ENCODE results near the gene APBA1. TPM values are rescaled to one million over a fixed set of nuclear protein-coding genes. Genes with fewer than 3 reads are reported as not detected.

APBA1 gene
- under 0.01 TPM in 1 of 2 replicates, not detected in the other for total RNA-seq (2014; rRNA removed; shearing (Covaris generic); ENCODE audit: low replicate concordance)

DNA sequence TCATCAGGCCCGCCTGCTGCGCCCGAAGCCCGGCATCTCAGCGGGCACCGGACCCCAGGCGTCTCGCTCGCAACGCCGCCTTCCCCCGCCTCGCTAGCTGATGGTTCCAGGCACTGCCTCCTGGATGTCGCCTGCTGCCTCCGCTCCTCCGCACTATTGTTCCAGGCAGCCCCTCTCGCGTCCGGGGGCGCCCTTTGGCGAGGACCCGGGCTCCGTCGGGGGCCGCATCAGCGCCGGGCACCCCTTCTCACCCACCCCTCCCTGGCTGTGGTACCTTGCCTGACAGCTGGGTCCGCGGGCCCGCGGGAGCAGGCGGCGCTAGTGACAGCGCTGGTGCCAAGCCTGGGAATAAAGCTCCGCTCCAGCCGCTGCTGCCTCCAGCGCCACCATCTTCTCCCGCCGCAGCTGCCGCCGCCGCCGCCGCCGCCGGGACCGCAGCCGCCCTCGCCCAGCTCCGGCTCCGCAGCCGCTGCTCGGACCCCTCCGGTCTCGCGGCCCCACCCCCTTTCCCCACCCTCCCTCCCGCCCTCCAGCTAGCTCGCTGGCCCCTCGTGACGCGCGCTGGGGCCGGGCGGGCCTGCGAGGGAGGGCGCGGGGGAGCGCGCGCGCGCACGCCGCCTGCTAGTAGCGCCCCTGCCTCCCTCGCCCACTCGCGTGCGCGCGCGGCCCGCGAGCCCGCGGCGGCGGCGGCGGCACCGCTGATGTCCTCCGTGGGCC, at the start of gene APBA1:
TSS of gene APBA1 (minus strand) at position 493 of the 717 bp plus-strand sequence.
- Histone ChIP-seq H3K4me3 (peak within 1 kb of the TSS; percentile 48), H3K27me3 (no peaks in the 10 kb centered on the region), H3K36me3 (no peaks in the 10 kb centered on the region), H3K9me3 (no peaks in the 10 kb centered on the region)
- peak; percentile 30 for DNase-seq

DNA sequence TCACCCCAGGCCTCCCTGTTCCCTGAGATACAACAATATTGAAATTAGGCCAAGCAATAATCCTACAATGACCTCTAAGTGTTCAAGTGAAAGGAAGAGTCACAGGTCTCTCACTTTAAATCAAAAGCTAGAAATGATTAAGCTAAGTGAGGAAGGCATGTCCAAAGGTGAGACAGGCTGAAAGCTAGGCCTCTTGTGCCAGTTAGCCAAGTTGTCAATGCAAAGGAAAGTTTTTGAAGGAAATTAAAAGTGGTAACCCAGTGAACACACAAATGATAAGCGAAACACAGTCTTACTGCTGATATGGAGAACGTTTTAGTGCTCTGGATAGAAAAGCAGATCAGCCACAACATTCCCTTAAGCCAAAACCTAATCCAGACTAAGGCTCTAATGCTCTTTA, 47.8 kb upstream of the APBA1 start:
- no peaks in the 10 kb centered on the region for H3K27me3 ChIP-seq
- H3K4me3 ChIP-seq = no peak overlapping the region
- peaks cover 15% of the 10 kb centered on the region for H3K36me3 ChIP-seq
- DNase-seq = no peak
- no peaks in the 10 kb centered on the region for H3K9me3 ChIP-seq

DNA sequence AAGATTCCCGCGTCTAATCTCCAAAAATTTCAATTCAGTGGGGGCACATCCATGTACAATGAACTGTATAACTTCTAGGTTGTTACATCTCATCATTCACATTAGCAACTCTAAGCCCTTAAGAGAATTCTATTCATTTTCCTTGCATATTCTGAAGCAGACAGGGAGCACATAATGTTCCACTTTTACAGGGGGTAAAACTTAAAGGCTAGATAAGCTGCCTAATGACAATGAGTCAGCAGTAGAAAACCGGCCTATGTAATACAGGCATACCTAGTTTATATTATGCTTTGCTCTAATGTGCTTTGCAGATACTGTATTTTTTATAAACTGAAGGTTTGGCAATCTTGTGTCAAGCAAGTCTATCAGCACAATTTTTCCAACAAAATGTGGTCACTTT, 47.2 kb upstream of the APBA1 start:
- no peak for DNase-seq
- no peaks in the 10 kb centered on the region for H3K27me3 ChIP-seq
- H3K4me3 ChIP-seq = no peak overlapping the region
- H3K36me3 ChIP-seq = peaks cover 12% of the 10 kb centered on the region
- no peaks in the 10 kb centered on the region for H3K9me3 ChIP-seq

DNA sequence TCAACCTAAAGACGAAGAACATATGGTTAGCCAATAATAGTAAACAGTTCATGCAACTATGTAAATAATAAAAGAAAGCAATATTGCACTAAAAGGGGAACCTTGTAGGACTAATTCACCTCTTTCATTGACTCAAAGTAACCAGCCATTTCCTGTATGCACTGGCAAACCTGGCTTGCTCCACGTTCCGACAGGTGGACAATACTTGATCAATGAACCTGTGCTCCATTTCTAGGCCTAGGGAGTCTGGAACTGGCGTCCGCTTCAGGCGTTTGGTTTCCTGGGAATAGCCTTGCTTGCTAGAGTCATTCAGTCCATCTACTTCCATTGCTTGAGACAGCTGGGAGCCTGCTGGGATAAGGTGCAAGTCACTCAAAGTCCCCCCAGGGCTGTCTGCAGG, 46.0 kb upstream of the APBA1 start:
- no peak for DNase-seq
- Histone ChIP-seq H3K36me3 (peaks cover 12% of the 10 kb centered on the region), H3K4me3 (no peak overlapping the region), H3K27me3 (no peaks in the 10 kb centered on the region), H3K9me3 (no peaks in the 10 kb centered on the region)

DNA sequence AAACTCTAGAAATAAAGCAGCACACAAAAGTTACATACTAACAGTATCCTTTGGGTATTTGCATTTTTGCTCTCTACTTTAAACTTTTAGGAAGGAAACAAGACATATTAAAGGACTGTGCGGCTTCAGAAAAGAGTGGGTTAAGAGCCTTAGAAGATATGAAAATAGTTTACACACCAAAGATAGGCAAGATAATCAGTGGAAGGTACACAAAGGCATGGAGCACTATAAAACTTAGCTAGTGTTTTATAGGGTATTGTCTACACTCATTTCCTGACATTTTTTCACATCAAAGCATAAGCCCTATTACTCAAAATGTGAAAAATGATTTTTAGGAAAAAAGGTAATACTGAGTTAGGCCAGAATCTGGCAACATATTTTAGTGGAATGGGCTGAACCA, 43.7 kb upstream of the APBA1 start:
- H3K4me3 ChIP-seq = no peak overlapping the region
- no peak for DNase-seq
- H3K27me3 ChIP-seq = no peaks in the 10 kb centered on the region
- peaks cover 2% of the 10 kb centered on the region; the same call in 1 of the 2 replicates for H3K36me3 ChIP-seq
- H3K9me3 ChIP-seq = no peaks in the 10 kb centered on the region

DNA sequence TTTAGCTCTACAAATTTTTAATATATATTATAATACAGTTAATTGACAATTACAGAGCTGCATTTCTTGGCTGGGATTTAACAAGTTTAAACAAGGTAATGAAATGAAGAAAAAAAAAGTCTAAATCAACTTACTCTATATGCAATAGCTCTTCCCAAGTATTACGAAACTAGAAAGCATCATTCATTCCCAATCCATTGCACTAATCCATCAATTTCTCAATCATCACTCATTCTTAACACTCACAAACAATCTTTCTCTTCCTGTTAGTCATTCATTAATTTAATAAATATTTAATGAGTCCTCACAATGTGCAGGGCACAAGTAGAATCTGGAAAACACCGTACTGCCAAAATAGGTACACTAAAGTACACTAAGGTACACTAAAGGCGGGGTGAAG, 42.9 kb upstream of the APBA1 start:
- Histone ChIP-seq H3K9me3 (no peaks in the 10 kb centered on the region), H3K36me3 (peaks cover 2% of the 10 kb centered on the region; the same call in 1 of the 2 replicates), H3K4me3 (no peak overlapping the region), H3K27me3 (no peaks in the 10 kb centered on the region)
- no peak for DNase-seq

DNA sequence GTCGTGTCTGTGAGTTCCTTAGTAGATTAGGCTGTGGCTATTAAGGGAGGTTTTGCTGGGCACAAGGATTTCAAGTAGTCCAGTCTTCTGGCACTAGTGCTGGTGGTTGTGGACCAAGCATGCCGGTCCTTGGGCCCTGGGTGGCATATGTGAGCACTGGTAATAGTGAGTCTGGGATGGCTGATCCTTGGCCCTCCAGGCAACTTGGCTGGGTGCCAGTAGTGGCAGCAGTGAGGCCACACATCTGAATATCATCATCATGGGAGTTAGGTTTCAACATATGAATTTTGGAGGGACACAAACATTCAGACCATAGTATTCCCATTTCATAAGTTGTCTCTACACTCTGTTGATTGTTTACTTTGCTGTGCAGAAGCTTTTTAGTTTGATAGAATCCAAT, 25.3 kb upstream of the APBA1 start:
- no peaks in the 10 kb centered on the region for H3K27me3 ChIP-seq

DNA sequence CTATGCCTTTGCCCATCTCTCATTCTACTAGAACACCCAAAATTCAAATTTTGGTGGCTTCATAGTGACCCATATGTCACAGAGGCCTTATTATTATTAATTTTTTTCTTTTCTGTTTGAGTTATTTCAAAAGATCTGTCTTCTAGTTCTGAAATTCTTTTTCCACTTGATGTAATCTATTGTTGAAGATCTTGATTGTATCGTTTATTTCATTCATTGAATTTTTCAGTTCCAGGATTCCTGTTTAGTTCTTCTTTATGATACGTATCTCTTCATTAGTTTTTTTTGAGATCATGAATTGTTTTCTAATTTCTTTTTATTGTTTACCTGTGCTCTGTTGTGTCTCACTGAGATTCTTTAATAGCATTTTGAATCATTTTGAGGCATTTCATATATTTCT, 24.6 kb upstream of the APBA1 start:
- H3K27me3 ChIP-seq = no peaks in the 10 kb centered on the region
- DNase-seq = no peak
- H3K9me3 ChIP-seq = no peaks in the 10 kb centered on the region
- H3K4me3 ChIP-seq = no peak overlapping the region
- no peaks in the 10 kb centered on the region for H3K36me3 ChIP-seq

More for the DNA sequence above, 25.3 kb upstream of the APBA1 start:
- Histone ChIP-seq H3K36me3 (no peaks in the 10 kb centered on the region), H3K4me3 (no peak overlapping the region), H3K9me3 (no peaks in the 10 kb centered on the region)
- DNase-seq = no peak

DNA sequence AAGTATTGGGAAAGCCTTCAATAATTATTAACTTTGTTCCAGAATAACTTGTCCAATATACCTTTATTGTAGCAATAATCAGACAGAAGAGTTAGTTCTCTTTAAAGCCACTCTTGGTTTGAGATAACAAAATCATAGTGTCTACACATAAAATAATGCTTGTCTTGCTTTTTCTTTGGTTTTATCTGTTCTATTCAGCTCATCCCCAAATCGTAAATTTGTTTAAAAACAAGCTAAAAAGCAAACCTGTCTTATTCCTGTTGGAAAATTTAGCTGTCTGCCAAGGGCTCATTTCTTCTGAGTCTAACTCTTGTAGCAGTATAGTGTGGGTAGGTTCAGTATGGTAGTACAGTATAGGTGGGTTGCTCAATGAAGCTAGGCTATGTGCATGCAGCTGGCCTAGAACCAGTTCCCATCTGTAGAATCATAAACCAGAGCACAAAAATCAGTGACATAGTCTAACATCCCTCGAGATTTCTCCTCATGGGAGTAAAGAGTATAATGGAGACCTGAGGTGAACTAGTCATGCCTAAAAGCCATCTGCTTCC, 17.9 kb upstream of the APBA1 start:
- Histone ChIP-seq H3K27me3 (no peaks in the 10 kb centered on the region), H3K9me3 (no peaks in the 10 kb centered on the region), H3K4me3 (no peak overlapping the region), H3K36me3 (no peaks in the 10 kb centered on the region)
- no peak for DNase-seq

DNA sequence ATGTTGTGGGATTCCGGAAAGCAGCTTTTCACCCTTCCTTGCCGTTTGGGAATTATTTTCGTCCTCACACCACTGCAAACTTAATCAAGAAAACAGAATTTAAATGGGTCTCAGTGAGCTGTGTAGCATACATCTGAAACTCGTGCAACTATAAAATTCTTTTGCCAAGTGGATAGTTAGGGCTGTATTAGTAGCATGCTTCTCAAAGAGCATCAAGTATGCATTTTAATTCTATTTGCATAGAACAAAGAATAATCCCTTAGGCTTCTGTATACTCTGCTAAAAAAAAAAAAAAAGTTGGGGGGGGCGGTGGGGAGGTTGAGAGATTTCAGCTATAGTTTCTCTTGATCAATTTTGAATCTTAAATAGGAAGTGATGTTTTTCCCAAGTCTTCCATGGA, 11.8 kb upstream of the APBA1 start:
- no peak for DNase-seq
- H3K27me3 ChIP-seq = no peaks in the 10 kb centered on the region
- no peaks in the 10 kb centered on the region for H3K36me3 ChIP-seq
- no peaks in the 10 kb centered on the region for H3K9me3 ChIP-seq
- no peak overlapping the region for H3K4me3 ChIP-seq

DNA sequence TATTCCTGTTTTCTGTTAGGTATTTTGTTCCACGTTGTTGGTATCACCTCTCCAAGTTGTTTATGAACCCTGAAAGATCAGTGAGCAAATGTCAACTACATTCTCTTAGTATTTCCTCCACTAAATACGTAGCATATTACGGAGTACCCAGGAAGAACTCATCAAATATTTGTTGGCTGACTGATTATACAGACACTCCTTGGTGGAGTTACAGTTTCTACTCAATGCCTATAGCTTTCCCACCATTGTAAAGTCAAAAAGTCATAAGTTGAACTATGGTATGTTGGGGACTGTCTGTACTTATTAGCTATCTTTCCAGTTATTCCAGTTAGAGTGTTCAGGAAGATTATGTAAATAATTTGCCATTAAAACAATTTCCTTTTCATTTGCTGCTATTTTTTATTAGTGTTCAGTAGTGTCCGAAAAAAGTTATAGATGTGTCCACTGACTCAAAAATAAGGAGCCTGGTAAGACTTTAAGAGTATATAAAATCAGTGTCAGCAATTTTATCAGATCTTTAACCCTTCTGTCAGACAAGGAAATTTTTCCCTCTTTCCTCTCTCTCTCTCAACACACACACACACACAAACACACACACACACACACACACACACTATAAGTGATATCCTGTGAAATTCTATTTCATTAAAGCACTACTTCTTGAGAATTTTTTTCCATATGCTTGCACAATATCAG, 6.8 kb upstream of the APBA1 start:
- no peaks in the 10 kb centered on the region for H3K36me3 ChIP-seq
- no peak overlapping the region for H3K4me3 ChIP-seq
- no peaks in the 10 kb centered on the region for H3K9me3 ChIP-seq
- no peaks in the 10 kb centered on the region for H3K27me3 ChIP-seq
- no peak for DNase-seq

DNA sequence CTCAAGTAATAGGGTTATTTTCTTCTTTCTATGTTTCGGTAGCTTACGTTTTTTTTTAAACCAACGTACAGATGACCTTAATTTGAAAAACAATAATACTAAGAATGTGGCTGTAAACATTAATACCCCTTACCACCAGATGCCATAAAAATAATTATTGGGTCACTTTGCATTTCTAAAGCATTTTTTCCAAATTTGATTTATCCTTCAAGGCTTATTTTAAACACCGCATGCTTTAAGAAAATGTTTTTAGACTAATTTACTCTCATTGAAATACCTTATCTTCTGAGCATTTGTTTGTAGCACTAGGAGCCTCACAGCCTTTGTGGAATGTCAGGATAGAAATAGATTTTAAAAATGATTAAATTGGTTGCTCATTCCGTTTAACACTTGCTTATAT, 5.8 kb upstream of the APBA1 start:
- no peak for DNase-seq
- no peak overlapping the region for H3K4me3 ChIP-seq

DNA sequence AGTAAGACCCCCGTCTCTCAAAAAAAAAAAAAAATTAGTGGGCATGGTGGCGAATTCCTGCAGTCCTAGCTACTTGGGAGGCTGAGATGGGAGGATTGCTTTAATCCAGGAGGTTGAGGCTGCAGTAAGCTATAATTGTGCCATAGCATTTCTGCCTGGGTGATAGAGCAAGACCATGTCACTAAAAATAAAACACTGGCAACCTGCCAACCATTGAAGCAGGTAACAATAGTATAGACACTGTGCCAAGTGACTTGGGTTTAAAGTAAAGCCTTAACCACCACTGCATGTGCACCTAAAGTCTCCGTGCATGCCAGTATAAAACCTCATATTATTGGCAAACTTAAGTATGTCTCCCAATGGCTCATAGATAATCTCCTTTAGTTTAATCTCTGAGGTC, 3.4 kb upstream of the APBA1 start:
- H3K4me3 ChIP-seq = no peak overlapping the region
- no peaks in the 10 kb centered on the region for H3K27me3 ChIP-seq
- no peaks in the 10 kb centered on the region for H3K9me3 ChIP-seq
- DNase-seq = no peak
- H3K36me3 ChIP-seq = no peaks in the 10 kb centered on the region

More for the DNA sequence above, 5.8 kb upstream of the APBA1 start:
- Histone ChIP-seq H3K9me3 (no peaks in the 10 kb centered on the region), H3K36me3 (no peaks in the 10 kb centered on the region), H3K27me3 (no peaks in the 10 kb centered on the region)

DNA sequence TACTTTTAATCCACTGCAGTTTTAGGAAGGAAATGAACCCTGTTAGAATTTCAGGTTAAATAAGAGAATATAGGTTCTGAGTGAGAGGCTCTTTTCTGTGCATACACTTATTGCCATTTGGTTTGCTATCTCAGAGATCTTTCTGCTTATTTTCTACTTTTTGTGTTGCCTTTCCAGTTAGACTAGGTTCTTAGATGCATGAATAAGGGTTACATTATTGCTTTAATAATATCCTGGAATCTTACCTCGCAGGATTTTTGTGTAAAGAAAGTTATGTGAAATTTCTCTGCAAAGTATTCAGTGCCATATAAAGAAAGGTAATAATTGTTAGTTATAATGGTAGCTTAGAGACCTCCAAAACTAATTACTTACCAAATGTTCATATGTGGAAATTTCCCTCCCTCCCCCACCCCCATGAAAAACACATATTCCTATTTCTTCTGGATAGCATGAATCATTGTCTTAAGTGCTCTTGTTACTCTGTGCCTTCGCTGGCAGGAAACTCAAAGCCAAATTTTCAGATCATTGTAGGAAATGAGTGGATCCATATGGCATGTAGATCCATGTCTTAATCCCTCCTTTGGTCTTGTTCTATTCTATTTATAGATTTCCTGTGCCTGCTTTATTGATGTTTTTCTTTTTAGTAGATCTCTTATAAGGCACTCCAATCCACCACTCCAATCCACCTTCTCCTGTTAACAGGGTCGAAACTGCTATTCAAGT, 2.7 kb upstream of the APBA1 start:
- Histone ChIP-seq H3K36me3 (no peaks in the 10 kb centered on the region), H3K27me3 (no peaks in the 10 kb centered on the region), H3K4me3 (no peak overlapping the region), H3K9me3 (no peaks in the 10 kb centered on the region)
- DNase-seq = peak; percentile 36

DNA sequence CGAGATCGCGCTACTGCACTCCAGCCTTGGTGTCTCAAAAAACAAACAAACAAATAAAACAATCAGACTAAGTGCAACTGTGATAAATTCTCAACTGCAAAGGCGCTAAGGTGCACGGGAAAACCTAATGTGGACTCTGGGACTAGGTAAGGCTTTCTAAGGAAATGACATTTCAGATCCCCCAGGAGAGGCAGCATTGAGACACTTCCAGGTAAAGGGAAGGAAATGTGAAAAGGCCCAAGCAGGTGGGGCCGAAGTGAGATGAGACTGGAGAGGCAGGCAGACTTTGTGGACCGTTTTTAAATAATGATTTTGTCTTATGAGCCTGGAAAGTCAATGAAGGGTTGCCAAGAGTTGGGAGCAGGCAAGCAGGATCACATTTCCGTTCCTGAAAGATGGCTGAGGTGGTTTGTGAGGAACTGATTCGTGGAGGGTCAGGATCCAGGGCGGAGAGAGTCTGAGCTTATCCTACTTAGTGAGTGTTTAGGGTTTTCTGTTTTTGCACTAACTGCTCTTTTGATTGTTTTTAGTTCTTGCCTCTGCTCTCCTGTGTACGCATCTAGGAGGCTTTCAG, 2.0 kb upstream of the APBA1 start:
- no peak for DNase-seq
- no peaks in the 10 kb centered on the region for H3K27me3 ChIP-seq
- no peaks in the 10 kb centered on the region for H3K36me3 ChIP-seq
- H3K9me3 ChIP-seq = no peaks in the 10 kb centered on the region
- H3K4me3 ChIP-seq = no peak overlapping the region

DNA sequence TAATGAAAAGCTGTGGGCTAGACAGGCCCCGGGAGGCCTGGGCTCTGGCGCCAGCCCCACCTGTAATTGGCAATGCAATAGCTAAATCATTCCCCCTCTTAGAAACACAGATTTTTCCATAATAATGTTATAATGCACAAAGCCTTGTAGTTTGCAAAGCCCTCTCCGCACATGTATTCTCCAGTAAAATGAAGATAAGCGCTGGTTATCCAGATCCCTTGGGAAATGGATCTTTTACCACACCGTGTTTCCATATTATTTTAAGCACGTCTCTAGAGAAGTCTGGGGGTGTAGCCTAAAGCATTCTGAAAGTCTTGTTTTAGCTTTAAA, 1.1 kb upstream of the APBA1 start:
- Histone ChIP-seq H3K27me3 (no peaks in the 10 kb centered on the region), H3K36me3 (no peaks in the 10 kb centered on the region), H3K9me3 (no peaks in the 10 kb centered on the region), H3K4me3 (peak overlapping the region; percentile 48)
- no peak for DNase-seq
